Keratinocyte (primary cell): ENCODE data around the gene AUH. TPM values are rescaled to one million over a fixed set of nuclear protein-coding genes. Genes with fewer than 3 reads are reported as not detected.

Experiments
- DNase-seq: peaks from one replicate; pipeline ENCODE4 v3.0.0-alpha.2; 2011; ENCODE audit warnings: low read depth, missing footprints, low spot score
- FAIRE-seq: peaks from 2 replicates; lab custom pipeline; 2011; peaks lifted over from hg19 to GRCh38; lab: Jason Lieb, UNC
- H2AFZ ChIP-seq: 2 replicates; pipeline ENCODE4 v1.6.0; 2012; ENCODE audit warnings: low read length, control low read depth, inconsistent platforms; ENCODE audit not compliant: control insufficient read depth
- H3K27ac ChIP-seq: 2 replicates; pipeline ENCODE4 v1.5.1; 2011; ENCODE audit warnings: low read length; ENCODE audit not compliant: control insufficient read depth, insufficient read depth
- H3K27me3 ChIP-seq: 3 replicates; pipeline ENCODE4 v1.6.0; 2011; ENCODE audit warnings: low read length; ENCODE audit not compliant: control insufficient read depth, insufficient read depth; ENCODE audit errors: extremely low read depth
- H3K36me3 ChIP-seq, 2 experiments: 2 replicates in 1 of 2; 3 replicates in 1 of 2; pipeline ENCODE4 v1.5.1; 2011; ENCODE audit warnings: low read length in 2 of 2, mild to moderate bottlenecking in 1 of 2; ENCODE audit not compliant: control insufficient read depth in 2 of 2, insufficient read depth in 2 of 2; ENCODE audit errors: extremely low read depth in 1 of 2
- H3K4me1 ChIP-seq: 3 replicates; pipeline ENCODE4 v1.5.1; 2011; ENCODE audit warnings: low read length; ENCODE audit not compliant: control insufficient read depth, insufficient read depth; ENCODE audit errors: extremely low read depth
- H3K4me2 ChIP-seq: 3 replicates; pipeline ENCODE4 v1.6.0; 2011; ENCODE audit warnings: low read depth, low read length; ENCODE audit not compliant: control insufficient read depth, insufficient read depth; ENCODE audit errors: extremely low read depth
- H3K4me3 ChIP-seq, 3 experiments: fragments of 200-600 bp in 1 of 3; sonication (generic) in 1 of 3; 2 replicates in 2 of 3; 3 replicates in 1 of 3; pipeline ENCODE4 v1.5.1; 2011 to 2016; ENCODE audit warnings: low read length in 3 of 3, mild to moderate bottlenecking in 3 of 3, control low read depth in 2 of 3, inconsistent platforms in 1 of 3, low read depth in 1 of 3, mixed read lengths in 1 of 3, mixed run types in 1 of 3, moderate library complexity in 1 of 3; ENCODE audit not compliant: control insufficient read depth in 2 of 3, insufficient read depth in 2 of 3; ENCODE audit errors: extremely low read depth in 1 of 3
- H3K79me2 ChIP-seq: 2 replicates; pipeline ENCODE4 v1.6.0; 2012; ENCODE audit warnings: low read length; ENCODE audit not compliant: control insufficient read depth, insufficient read depth
- H3K9ac ChIP-seq: 3 replicates; pipeline ENCODE4 v1.6.0; 2011; ENCODE audit warnings: low read length; ENCODE audit not compliant: control insufficient read depth, insufficient read depth; ENCODE audit errors: extremely low read depth
- H3K9me1 ChIP-seq: 3 replicates; pipeline ENCODE4 v1.6.0; 2011; ENCODE audit warnings: low read length; ENCODE audit not compliant: control insufficient read depth, insufficient read depth; ENCODE audit errors: extremely low read depth
- H3K9me3 ChIP-seq: 2 replicates; pipeline ENCODE4 v1.5.1; 2012; ENCODE audit warnings: low read depth, low read length; ENCODE audit not compliant: control insufficient read depth
- H4K20me1 ChIP-seq: 3 replicates; pipeline ENCODE4 v1.6.0; 2011; ENCODE audit warnings: low read length; ENCODE audit not compliant: control insufficient read depth, insufficient read depth; ENCODE audit errors: extremely low read depth
- EZH2 ChIP-seq: IDR thresholded peaks from one replicate; pipeline ENCODE4 v1.6.1; 2012; ENCODE audit warnings: inconsistent platforms, mild to moderate bottlenecking, low read length, moderate library complexity
- dilution Hi-C: fragments of 300-500 bp; cut with MboI; formaldehyde crosslinking; loops from one replicate; pipeline ENCODE4 v1.7.0; 2020; ENCODE audit warnings: low sequenced_read_pairs; ENCODE audit not compliant: extremely low pct_ligation_motif_present
- polyA plus RNA-seq, 5 experiments: library from polyadenylated mRNA; depleted of rRNA in 3 of 5; stranded (reverse) in 3 of 5; stranded (forward) in 1 of 5; unstranded in 1 of 5; fragments of >200 nt; gene quantifications; 1 replicate in 1 of 5; 2 replicates in 3 of 5; 3 replicates in 1 of 5; pipeline versions ENCODE4 v1.2.1 to v1.2.3, GENCODE V29; 2011 to 2012; ENCODE audit warnings: missing spikeins in 2 of 5, low read depth in 1 of 5, low replicate concordance in 1 of 5
- TF ChIP-seq, protein P1 (sequence below), 3 experiments: IDR thresholded peaks in 1 of 3; conservative IDR thresholded peaks in 1 of 3; optimal IDR thresholded peaks in 1 of 3; 2 replicates in 2 of 3; 3 replicates in 1 of 3; pipeline versions ENCODE3 to v1.5.1; 2011; ENCODE audit warnings: low read length in 3 of 3, mild to moderate bottlenecking in 3 of 3, moderate library complexity in 2 of 3, control low read depth in 1 of 3, inconsistent platforms in 1 of 3; ENCODE audit not compliant: insufficient read depth in 2 of 3; ENCODE audit errors: extremely low read depth in 1 of 3

The AUH gene
- polyA plus RNA-seq, 1 donor (not counting 4 experiments of a cell fraction or from before 2014, with no cell fraction given), result 5.5 TPM

DNA sequence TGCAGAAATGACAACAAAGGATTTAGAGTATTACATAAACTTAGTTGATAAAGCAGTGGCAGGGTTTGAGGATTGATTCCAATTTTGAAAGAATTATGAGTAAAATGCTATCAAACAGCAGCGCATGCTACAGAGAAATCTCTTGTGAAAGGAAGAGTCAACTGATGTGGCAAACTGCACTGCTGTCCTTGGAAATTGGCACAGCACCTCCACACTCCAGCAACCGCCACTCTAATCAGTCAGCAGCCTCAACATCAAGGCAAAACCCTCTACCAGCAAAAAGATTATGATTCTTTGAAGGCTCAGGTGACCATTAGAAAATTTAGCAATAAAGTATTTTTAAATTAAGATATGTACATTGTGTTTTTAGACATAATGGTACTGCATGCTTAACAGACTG is 66.4 kb downstream of the AUH start:
- Histone ChIP-seq H4K20me1 (no peaks in the 10 kb centered on the region), H3K9ac (no peak overlapping the region), H2AFZ (no peak overlapping the region), H3K4me1 (no peaks in the 10 kb centered on the region), H3K36me3 (no peaks in the 10 kb centered on the region), H3K79me2 (no peaks in the 10 kb centered on the region), H3K27me3 (no peaks in the 10 kb centered on the region), H3K4me3 (no peak overlapping the region), H3K9me3 (no peaks in the 10 kb centered on the region), H3K4me2 (no peak overlapping the region), H3K9me1 (no peaks in the 10 kb centered on the region), H3K27ac (no peak overlapping the region)
- dilution Hi-C loops, result no loop called here
- TF ChIP-seq EZH2, result no peak
- TF ChIP-seq, protein P1, sequence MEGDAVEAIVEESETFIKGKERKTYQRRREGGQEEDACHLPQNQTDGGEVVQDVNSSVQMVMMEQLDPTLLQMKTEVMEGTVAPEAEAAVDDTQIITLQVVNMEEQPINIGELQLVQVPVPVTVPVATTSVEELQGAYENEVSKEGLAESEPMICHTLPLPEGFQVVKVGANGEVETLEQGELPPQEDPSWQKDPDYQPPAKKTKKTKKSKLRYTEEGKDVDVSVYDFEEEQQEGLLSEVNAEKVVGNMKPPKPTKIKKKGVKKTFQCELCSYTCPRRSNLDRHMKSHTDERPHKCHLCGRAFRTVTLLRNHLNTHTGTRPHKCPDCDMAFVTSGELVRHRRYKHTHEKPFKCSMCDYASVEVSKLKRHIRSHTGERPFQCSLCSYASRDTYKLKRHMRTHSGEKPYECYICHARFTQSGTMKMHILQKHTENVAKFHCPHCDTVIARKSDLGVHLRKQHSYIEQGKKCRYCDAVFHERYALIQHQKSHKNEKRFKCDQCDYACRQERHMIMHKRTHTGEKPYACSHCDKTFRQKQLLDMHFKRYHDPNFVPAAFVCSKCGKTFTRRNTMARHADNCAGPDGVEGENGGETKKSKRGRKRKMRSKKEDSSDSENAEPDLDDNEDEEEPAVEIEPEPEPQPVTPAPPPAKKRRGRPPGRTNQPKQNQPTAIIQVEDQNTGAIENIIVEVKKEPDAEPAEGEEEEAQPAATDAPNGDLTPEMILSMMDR (optimal IDR thresholded peaks at IDR 0.05 in 1 of 3, IDR thresholded peaks at IDR 0.05 in 1 of 3, conservative IDR thresholded peaks at IDR 0.05 in 1 of 3; ENCODE audit: extremely low read depth in 1 of 3, insufficient read depth in 2 of 3, low read length in 3 of 3), result no peak
- no peak for FAIRE-seq
- no peak for DNase-seq

DNA sequence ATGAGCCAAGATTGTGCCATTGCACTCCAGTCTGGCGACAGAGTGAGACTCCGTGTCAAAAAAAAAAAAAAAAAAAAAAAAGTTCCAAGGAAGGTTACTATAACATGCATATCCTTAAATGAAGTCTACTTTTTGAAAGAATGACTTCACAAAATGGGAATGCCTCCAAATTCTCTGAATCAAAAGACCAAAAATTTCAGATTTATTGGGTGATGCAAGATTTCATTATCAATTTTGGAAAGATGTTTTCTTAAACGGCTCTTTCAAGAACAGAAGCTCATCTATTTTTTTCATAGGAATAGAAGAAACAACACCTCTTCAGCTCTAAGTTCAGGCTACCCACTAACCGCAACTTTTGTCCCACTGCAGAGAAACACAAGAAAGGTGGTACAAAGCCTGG is 69.9 kb downstream of the AUH start:
- H3K4me1 ChIP-seq, result no peaks in the 10 kb centered on the region
- H3K9ac ChIP-seq, result no peak overlapping the region
- H3K4me2 ChIP-seq, result no peak overlapping the region
- dilution Hi-C loops, result no loop called here
- DNase-seq (no peak), FAIRE-seq (no peak)
- no peaks in the 10 kb centered on the region for H3K9me1 ChIP-seq
- TF ChIP-seq EZH2, result no peak
- TF ChIP-seq, protein P1 (optimal IDR thresholded peaks at IDR 0.05 in 1 of 3, IDR thresholded peaks at IDR 0.05 in 1 of 3, conservative IDR thresholded peaks at IDR 0.05 in 1 of 3; ENCODE audit: extremely low read depth in 1 of 3, insufficient read depth in 2 of 3, low read length in 3 of 3), result no peak
- H3K36me3 ChIP-seq, result no peaks in the 10 kb centered on the region
- H3K9me3 ChIP-seq, result no peaks in the 10 kb centered on the region
- no peak overlapping the region for H2AFZ ChIP-seq
- H3K27me3 ChIP-seq, result no peaks in the 10 kb centered on the region
- H3K4me3 ChIP-seq, result no peak overlapping the region
- H3K27ac ChIP-seq, result no peak overlapping the region
- no peaks in the 10 kb centered on the region for H3K79me2 ChIP-seq
- no peaks in the 10 kb centered on the region for H4K20me1 ChIP-seq
